OCI-LY7 (cell line): Measurements from ENCODE around the gene FBN1. TPM values are rescaled to one million over a fixed set of nuclear protein-coding genes. Genes with fewer than 3 reads are reported as not detected.

Experiments used
- BruUV-seq: library from RNA; stranded (reverse); fragments of 400-500 nt; replicated peaks from 2 replicates; lab custom pipeline; 2021; lab: Mats Ljungman, UMichigan
- CTCF ChIA-PET: fragments of 300-600 bp; sonication (Branson Sonifier 250); formaldehyde crosslinking; loops from one replicate; lab custom pipeline; 2022; ENCODE audit warnings: antibody characterized with exemption; ENCODE audit not compliant: unreplicated experiment; lab: Charles Lee
- POLR2A ChIA-PET: fragments of 300-600 bp; sonication (Branson Sonifier 250); formaldehyde crosslinking; loops from one replicate; lab custom pipeline; 2022; ENCODE audit warnings: antibody characterized with exemption; lab: Charles Lee
- DNase-seq: peaks from one replicate; pipeline ENCODE4 v3.0.0-alpha.2; 2015; ENCODE audit warnings: low spot score
- H2AFZ ChIP-seq: fragments of 200-600 bp; sonication (generic), shearing (Covaris generic); 2 replicates; pipeline ENCODE4 v1.6.1; 2014; ENCODE audit warnings: mild to moderate bottlenecking, antibody characterized with exemption, low read length, moderate library complexity
- H3K27ac ChIP-seq: fragments of 200-600 bp; sonication (generic); 2 replicates; pipeline ENCODE4 v1.5.1; 2014; ENCODE audit warnings: mixed run types, low read depth, mild to moderate bottlenecking, moderate library complexity, low read length, inconsistent platforms; ENCODE audit not compliant: poor library complexity, severe bottlenecking
- H3K36me3 ChIP-seq: fragments of 200-600 bp; sonication (generic); 2 replicates; pipeline ENCODE4 v1.6.1; 2014; ENCODE audit warnings: mild to moderate bottlenecking, antibody characterized with exemption, low read length, moderate library complexity, mixed read lengths; ENCODE audit not compliant: insufficient read depth
- H3K4me1 ChIP-seq: fragments of 200-600 bp; sonication (generic); 2 replicates; pipeline ENCODE4 v1.5.1; 2014; ENCODE audit warnings: mild to moderate bottlenecking, low read length; ENCODE audit not compliant: insufficient read depth, poor library complexity, severe bottlenecking
- H3K4me2 ChIP-seq: fragments of 200-600 bp; sonication (generic); 2 replicates; pipeline ENCODE4 v1.6.1; 2014; ENCODE audit warnings: mild to moderate bottlenecking, low read length
- H3K4me3 ChIP-seq: fragments of 200-600 bp; sonication (generic); 2 replicates; pipeline ENCODE4 v1.5.1; 2014; ENCODE audit warnings: mild to moderate bottlenecking, low read depth, low read length; ENCODE audit not compliant: poor library complexity, severe bottlenecking
- H3K79me2 ChIP-seq: fragments of 200-600 bp; sonication (generic); 2 replicates; pipeline ENCODE4 v1.6.1; 2016; ENCODE audit warnings: low read depth, mild to moderate bottlenecking, low read length, moderate library complexity, mixed read lengths; ENCODE audit not compliant: insufficient read depth
- H3K9me2 ChIP-seq: fragments of 200-600 bp; sonication (generic); 2 replicates; pipeline ENCODE4 v1.6.1; 2016; ENCODE audit warnings: mild to moderate bottlenecking, low read length, mixed read lengths; ENCODE audit not compliant: insufficient read depth
- H3K9me3 ChIP-seq: fragments of 200-600 bp; sonication (generic); 2 replicates; pipeline ENCODE4 v1.6.1; 2014; ENCODE audit warnings: mild to moderate bottlenecking, mixed run types, low read length, mixed read lengths
- H4K20me1 ChIP-seq: fragments of 200-600 bp; sonication (generic); 2 replicates; pipeline ENCODE4 v1.6.1; 2014; ENCODE audit warnings: mild to moderate bottlenecking, antibody characterized with exemption, low read length, moderate library complexity, mixed read lengths; ENCODE audit not compliant: insufficient read depth
- EZH2phosphoT487 ChIP-seq: fragments of 200-600 bp; sonication (generic); IDR thresholded peaks from 2 replicates; pipeline ENCODE4 v1.6.1; 2018; ENCODE audit warnings: low read depth, borderline replicate concordance, mild to moderate bottlenecking, mixed run types, antibody characterized with exemption, low read length, moderate library complexity, mixed read lengths
- intact Hi-C: fragments of 100-400 bp; cut with micrococcal nuclease; formaldehyde crosslinking; loops from one replicate; pipeline ENCODE4 v1.10.0; 2022; ENCODE audit not compliant: unreplicated experiment
- total RNA-seq, 2 experiments: library from RNA; depleted of rRNA in 1 of 2; stranded (reverse); fragments of >200 nt in 1 of 2; shearing (Covaris generic) in 1 of 2; gene quantifications; 2 replicates each; pipeline ENCODE4 v1.2.3, GENCODE V29; 2014 to 2022
- TF ChIP-seq, protein P1 (sequence below): fragments of 200-600 bp; sonication (generic); conservative IDR thresholded peaks from 2 replicates; pipeline ENCODE4 v1.5.1; 2014; ENCODE audit warnings: mild to moderate bottlenecking, antibody characterized with exemption, low read length, moderate library complexity, mixed read lengths

The FBN1 gene
- total RNA-seq, 2 experiments from 2014 or later: 0.68 to 1.0 TPM

- POLR2A ChIA-PET: no interaction called here
- no peak for DNase-seq
Observed at GRCh38 chr15:48522911-48523310, 122.6 kb downstream of the FBN1 start.

DNA sequence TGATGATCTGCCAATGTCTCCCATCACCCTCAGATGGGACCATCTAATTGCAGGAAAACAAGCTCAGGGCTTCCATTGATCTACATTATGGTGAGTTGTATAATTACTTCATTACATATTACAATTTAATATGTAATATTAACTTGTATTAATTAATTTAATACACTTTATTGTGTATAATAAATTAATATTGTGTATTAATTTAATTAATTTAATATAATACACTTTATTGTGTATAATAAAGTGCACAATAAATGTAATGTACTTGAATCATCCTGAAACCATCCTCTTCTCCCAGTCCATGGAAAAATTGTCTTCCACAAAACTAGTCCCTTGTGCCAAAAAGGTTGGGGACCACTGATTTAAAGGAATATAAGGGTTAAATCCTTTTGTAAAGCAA lies 123.4 kb downstream of the FBN1 start:
- Histone ChIP-seq H3K4me3 (no peak overlapping the region), H3K4me2 (no peak overlapping the region), H3K27ac (no peak overlapping the region), H4K20me1 (no peaks in the 10 kb centered on the region), H3K9me3 (no peaks in the 10 kb centered on the region), H3K79me2 (no peaks in the 10 kb centered on the region), H2AFZ (no peak overlapping the region), H3K9me2 (no peaks in the 10 kb centered on the region), H3K4me1 (no peaks in the 10 kb centered on the region), H3K36me3 (no peaks in the 10 kb centered on the region)
- intact Hi-C loops: no loop called here
- CTCF ChIA-PET: no interaction called here
- BruUV-seq: no TSS peak
- TF ChIP-seq, protein P1, sequence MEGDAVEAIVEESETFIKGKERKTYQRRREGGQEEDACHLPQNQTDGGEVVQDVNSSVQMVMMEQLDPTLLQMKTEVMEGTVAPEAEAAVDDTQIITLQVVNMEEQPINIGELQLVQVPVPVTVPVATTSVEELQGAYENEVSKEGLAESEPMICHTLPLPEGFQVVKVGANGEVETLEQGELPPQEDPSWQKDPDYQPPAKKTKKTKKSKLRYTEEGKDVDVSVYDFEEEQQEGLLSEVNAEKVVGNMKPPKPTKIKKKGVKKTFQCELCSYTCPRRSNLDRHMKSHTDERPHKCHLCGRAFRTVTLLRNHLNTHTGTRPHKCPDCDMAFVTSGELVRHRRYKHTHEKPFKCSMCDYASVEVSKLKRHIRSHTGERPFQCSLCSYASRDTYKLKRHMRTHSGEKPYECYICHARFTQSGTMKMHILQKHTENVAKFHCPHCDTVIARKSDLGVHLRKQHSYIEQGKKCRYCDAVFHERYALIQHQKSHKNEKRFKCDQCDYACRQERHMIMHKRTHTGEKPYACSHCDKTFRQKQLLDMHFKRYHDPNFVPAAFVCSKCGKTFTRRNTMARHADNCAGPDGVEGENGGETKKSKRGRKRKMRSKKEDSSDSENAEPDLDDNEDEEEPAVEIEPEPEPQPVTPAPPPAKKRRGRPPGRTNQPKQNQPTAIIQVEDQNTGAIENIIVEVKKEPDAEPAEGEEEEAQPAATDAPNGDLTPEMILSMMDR: no peak
- TF ChIP-seq EZH2phosphoT487: no peak
- POLR2A ChIA-PET: interaction anchor here (0.7 kb wide), 1 partner anchor 9 kb away, joined by 3 read pairs; no protein-coding TSS in a partner anchor
- DNase-seq: no peak

More at GRCh38 chr15:48522911-48523310, 122.6 kb downstream of the FBN1 start:
- Histone ChIP-seq H3K4me2 (no peak overlapping the region), H3K9me3 (no peaks in the 10 kb centered on the region), H2AFZ (no peak overlapping the region), H3K36me3 (no peaks in the 10 kb centered on the region), H3K79me2 (no peaks in the 10 kb centered on the region), H3K27ac (no peak overlapping the region), H4K20me1 (no peaks in the 10 kb centered on the region), H3K4me3 (no peak overlapping the region), H3K4me1 (no peaks in the 10 kb centered on the region), H3K9me2 (no peaks in the 10 kb centered on the region)
- no TSS peak for BruUV-seq
- CTCF ChIA-PET: no interaction called here
- intact Hi-C loops: no loop called here
- TF ChIP-seq EZH2phosphoT487: no peak
- TF ChIP-seq, protein P1: no peak

- Histone ChIP-seq H3K9me3 (no peaks in the 10 kb centered on the region), H3K4me2 (no peak overlapping the region), H3K9me2 (no peaks in the 10 kb centered on the region), H3K27ac (no peak overlapping the region), H3K4me3 (no peak overlapping the region), H2AFZ (no peak overlapping the region), H3K79me2 (no peaks in the 10 kb centered on the region), H4K20me1 (no peaks in the 10 kb centered on the region), H3K4me1 (no peaks in the 10 kb centered on the region), H3K36me3 (no peaks in the 10 kb centered on the region)
- intact Hi-C loops: no loop called here
- BruUV-seq: no TSS peak
- TF ChIP-seq EZH2phosphoT487: no peak
- TF ChIP-seq, protein P1: no peak
- POLR2A ChIA-PET: interaction anchor here (0.5 kb wide), 1 partner anchor 17 kb away, joined by 3 read pairs; no protein-coding TSS in a partner anchor
- DNase-seq: no peak
- CTCF ChIA-PET: no interaction called here
Observed at GRCh38 chr15:48520376-48521155, 124.9 kb downstream of the FBN1 start.
